Ishikawa (cell line): ENCODE results near the gene HTR3A.

Experiments
- CEBPB ChIP-seq: IDR thresholded peaks from 2 replicates; pipeline ENCODE4 v1.6.1; 2012
- EP300 ChIP-seq: IDR thresholded peaks from 2 replicates; pipeline ENCODE4 v1.6.1; 2012; ENCODE audit warnings: borderline replicate concordance
- FOXM1 ChIP-seq: IDR thresholded peaks from 2 replicates; pipeline ENCODE4 v1.6.1; 2012; ENCODE audit warnings: low read depth, borderline replicate concordance
- MAX ChIP-seq: IDR thresholded peaks from 2 replicates; pipeline ENCODE4 v1.6.1; 2012
- RAD21 ChIP-seq: IDR thresholded peaks from 2 replicates; pipeline ENCODE4 v1.6.1; 2012; ENCODE audit warnings: low read depth
- REST ChIP-seq: IDR thresholded peaks from 2 replicates; pipeline ENCODE4 v1.6.1; 2012; ENCODE audit warnings: low read depth, mild to moderate bottlenecking
- TCF12 ChIP-seq: IDR thresholded peaks from 2 replicates; pipeline ENCODE4 v1.6.1; 2012; ENCODE audit warnings: low read depth
- USF1 ChIP-seq: IDR thresholded peaks from 2 replicates; pipeline ENCODE4 v1.6.1; 2012
- YY1 ChIP-seq: IDR thresholded peaks from 2 replicates; pipeline ENCODE4 v1.6.1; 2012; ENCODE audit warnings: low read depth
- ZBTB7A ChIP-seq: IDR thresholded peaks from 2 replicates; pipeline ENCODE4 v1.6.1; 2012; ENCODE audit warnings: low read depth

GRCh38 chr11:114025329-114025907 lies 50.5 kb downstream of the HTR3A start:
- no peak for TF ChIP-seq TCF12
- TF ChIP-seq USF1: no peak
- TF ChIP-seq ZBTB7A: no peak
- no peak for TF ChIP-seq YY1
- TF ChIP-seq RAD21: no peak
- no peak for TF ChIP-seq REST
- TF ChIP-seq MAX: no peak
- no peak for TF ChIP-seq CEBPB
- no peak for TF ChIP-seq EP300
- no peak for TF ChIP-seq FOXM1
